H1 (cell line): ENCODE measurements around the gene TOP3A. TPM values are rescaled to one million over a fixed set of nuclear protein-coding genes. Genes with fewer than 3 reads are reported as not detected.

ENCODE experiments used
- CTCF ChIA-PET: fragments of 300-600 bp; sonication (Branson Sonifier 250); formaldehyde crosslinking; loops from one replicate; lab custom pipeline; 2021; ENCODE audit not compliant: partially characterized antibody; lab: Charles Lee
- POLR2A ChIA-PET: fragments of 300-600 bp; sonication (Branson Sonifier 250); formaldehyde crosslinking; loops from one replicate; lab custom pipeline; 2021; ENCODE audit warnings: inconsistent platforms; ENCODE audit not compliant: partially characterized antibody; lab: Charles Lee
- DNase-seq, 2 experiments: peaks; one replicate each; pipeline versions ENCODE4 v3.0.0 to v3.0.0-alpha.2; 2010 to 2022; ENCODE audit warnings: low spot score in 2 of 2, low read depth in 1 of 2, mixed read lengths in 1 of 2
- FAIRE-seq: peaks from 2 replicates; lab custom pipeline; 2011; peaks lifted over from hg19 to GRCh38; lab: Jason Lieb, UNC
- H2AFZ ChIP-seq: 2 replicates; pipeline ENCODE4 v1.8.1; 2012; ENCODE audit warnings: low read length, inconsistent platforms
- H2AK5ac ChIP-seq: 2 replicates; pipeline ENCODE4 v1.6.1; 2013; ENCODE audit warnings: low read depth, low read length
- H2BK120ac ChIP-seq: replicated peaks from 2 replicates; pipeline ENCODE3; 2013; ENCODE audit warnings: low read depth, low read length, inconsistent platforms
- H2BK12ac ChIP-seq: 2 replicates; pipeline ENCODE4 v1.6.1; 2013; ENCODE audit warnings: low read depth, low read length
- H2BK15ac ChIP-seq: 2 replicates; pipeline ENCODE4 v1.6.1; 2013; ENCODE audit warnings: low read length
- H2BK20ac ChIP-seq: 2 replicates; pipeline ENCODE4 v1.6.1; 2013; ENCODE audit warnings: low read length
- H2BK5ac ChIP-seq: 2 replicates; pipeline ENCODE4 v1.6.1; 2013; ENCODE audit warnings: low read depth, low read length
- H3K14ac ChIP-seq: 2 replicates; pipeline ENCODE4 v1.6.1; 2013; ENCODE audit warnings: inconsistent platforms; ENCODE audit not compliant: insufficient read length
- H3K18ac ChIP-seq: 2 replicates; pipeline ENCODE4 v1.6.1; 2013; ENCODE audit warnings: low read length; ENCODE audit errors: extremely low read depth
- H3K23ac ChIP-seq: 2 replicates; pipeline ENCODE4 v1.6.1; 2013; ENCODE audit warnings: inconsistent platforms; ENCODE audit not compliant: insufficient read length
- H3K23me2 ChIP-seq: 2 replicates; pipeline ENCODE4 v1.6.1; 2013; ENCODE audit warnings: low read depth, low read length
- H3K27ac ChIP-seq: 2 replicates; pipeline ENCODE4 v1.6.1; 2011; ENCODE audit warnings: low read depth, low read length, inconsistent platforms
- H3K27me3 ChIP-seq, 4 experiments: replicated peaks in 1 of 4; 1 replicate in 1 of 4; 2 replicates in 3 of 4; pipeline versions ENCODE4 v1.6.1 to v1.8.1; 2011 to 2013; ENCODE audit warnings: low read length in 3 of 4, mild to moderate bottlenecking in 3 of 4, inconsistent platforms in 2 of 4, mixed read lengths in 2 of 4, moderate library complexity in 1 of 4; ENCODE audit not compliant: control insufficient read depth in 3 of 4, insufficient read depth in 3 of 4; ENCODE audit errors: extremely low read depth in 1 of 4
- H3K36me3 ChIP-seq, 4 experiments: 2 replicates each; pipeline versions ENCODE4 v1.6.1 to v1.8.1; 2011 to 2013; ENCODE audit warnings: mild to moderate bottlenecking in 4 of 4, low read length in 3 of 4, moderate library complexity in 2 of 4, control low read depth in 1 of 4, inconsistent platforms in 1 of 4; ENCODE audit not compliant: insufficient read depth in 4 of 4, control insufficient read depth in 2 of 4
- H3K4ac ChIP-seq: replicated peaks from 2 replicates; pipeline ENCODE3; 2013; ENCODE audit warnings: low read length, low read depth, mixed read lengths, inconsistent platforms; ENCODE audit not compliant: insufficient read length
- H3K4me1 ChIP-seq, 4 experiments: replicated peaks in 1 of 4; 1 replicate in 1 of 4; 2 replicates in 3 of 4; pipeline versions ENCODE4 v1.6.1 to v1.8.1; 2011 to 2013; ENCODE audit warnings: low read length in 3 of 4, inconsistent platforms in 2 of 4, mixed read lengths in 1 of 4; ENCODE audit not compliant: insufficient read depth in 4 of 4, control insufficient read depth in 3 of 4
- H3K4me2 ChIP-seq, 2 experiments: 2 replicates each; pipeline versions ENCODE4 v1.6.1 to v1.8.1; 2011 to 2013; ENCODE audit warnings: low read depth in 2 of 2, low read length in 2 of 2, control low read depth in 1 of 2, inconsistent platforms in 1 of 2, mild to moderate bottlenecking in 1 of 2; ENCODE audit not compliant: insufficient read depth in 1 of 2
- H3K4me3 ChIP-seq, 4 experiments: fragments of 200-600, 300-600 bp in 1 of 4; sonication (generic), shearing (Covaris generic), sonication (Bioruptor Twin) in 1 of 4; 2 replicates each; pipeline versions ENCODE4 v1.5.1 to v1.8.1; 2011 to 2016; ENCODE audit warnings: low read length in 4 of 4, low read depth in 3 of 4, control low read depth in 2 of 4, inconsistent platforms in 2 of 4, mild to moderate bottlenecking in 2 of 4, mixed read lengths in 1 of 4, moderate library complexity in 1 of 4; ENCODE audit not compliant: insufficient read depth in 2 of 4; ENCODE audit errors: extremely low read depth in 1 of 4
- H3K56ac ChIP-seq: replicated peaks from 2 replicates; pipeline ENCODE3; 2013; ENCODE audit warnings: low read depth, mild to moderate bottlenecking, mixed read lengths, low read length, inconsistent platforms; ENCODE audit not compliant: insufficient read length
- H3K79me1 ChIP-seq: 2 replicates; pipeline ENCODE4 v1.6.1; 2013; ENCODE audit warnings: low read depth, low read length, control low read depth
- H3K79me2 ChIP-seq, 2 experiments: 2 replicates each; pipeline versions ENCODE4 v1.6.1 to v1.8.1; 2012 to 2013; ENCODE audit warnings: low read length in 2 of 2, mild to moderate bottlenecking in 2 of 2, inconsistent platforms in 1 of 2; ENCODE audit not compliant: insufficient read depth in 2 of 2, control insufficient read depth in 1 of 2
- H3K9ac ChIP-seq, 4 experiments: replicated peaks in 1 of 4; 1 replicate in 1 of 4; 2 replicates in 3 of 4; pipeline versions ENCODE4 v1.6.1 to v1.8.1; 2011 to 2013; ENCODE audit warnings: low read depth in 3 of 4, low read length in 3 of 4, control low read depth in 2 of 4, mild to moderate bottlenecking in 2 of 4, moderate library complexity in 2 of 4, inconsistent platforms in 1 of 4; ENCODE audit errors: extremely low read depth in 1 of 4
- H3K9me3 ChIP-seq, 2 experiments: 2 replicates each; pipeline versions ENCODE4 v1.6.1 to v1.8.1; 2012 to 2013; ENCODE audit warnings: mild to moderate bottlenecking in 2 of 2, moderate library complexity in 2 of 2, control low read depth in 1 of 2, inconsistent platforms in 1 of 2, low read depth in 1 of 2, low read length in 1 of 2, mixed read lengths in 1 of 2; ENCODE audit not compliant: insufficient read depth in 2 of 2
- H4K20me1 ChIP-seq, 2 experiments: replicated peaks in 1 of 2; 2 replicates each; pipeline versions ENCODE3 to v1.8.1; 2011 to 2013; ENCODE audit warnings: inconsistent platforms in 2 of 2, low read length in 2 of 2, mild to moderate bottlenecking in 1 of 2; ENCODE audit not compliant: insufficient read depth in 2 of 2, control insufficient read depth in 1 of 2
- H4K5ac ChIP-seq: 2 replicates; pipeline ENCODE4 v1.6.1; 2013; ENCODE audit warnings: low read length, low read depth, mixed read lengths, inconsistent platforms; ENCODE audit not compliant: insufficient read length
- H4K8ac ChIP-seq: 2 replicates; pipeline ENCODE4 v1.8.0; 2013; ENCODE audit warnings: mild to moderate bottlenecking, moderate library complexity, low read length, inconsistent platforms; ENCODE audit not compliant: insufficient read depth; ENCODE audit errors: extremely low read depth
- H4K91ac ChIP-seq: replicated peaks from 2 replicates; pipeline ENCODE3; 2013; ENCODE audit warnings: low read length, mixed read lengths, inconsistent platforms; ENCODE audit not compliant: insufficient read length
- ATF2 ChIP-seq: IDR thresholded peaks from 2 replicates; pipeline ENCODE4 v1.6.1; 2012; ENCODE audit warnings: low read length, inconsistent platforms
- EGR1 ChIP-seq: IDR thresholded peaks from 2 replicates; pipeline ENCODE4 v1.6.1; 2011; ENCODE audit warnings: low read depth, low read length, borderline replicate concordance
- WGBS, 2 experiments: shearing (Covaris generic) in 1 of 2; methylation state at CpG; one replicate each; pipeline versions ENCODE4 v1.1.6 to v1.1.7; 2013 to 2015; ENCODE audit warnings: low lambda C conversion rate in 2 of 2, mixed read lengths in 2 of 2, inconsistent platforms in 1 of 2, low coverage in 1 of 2, missing lambda C conversion rate in 1 of 2; ENCODE audit not compliant: insufficient replicate concordance in 2 of 2, insufficient coverage in 1 of 2, insufficient read length in 1 of 2; ENCODE audit errors: extremely low coverage in 1 of 2, missing lambda C conversion rate in 1 of 2; 5-methylcytosine and 5-hydroxymethylcytosine counted together
- polyA plus RNA-seq, 7 experiments: library from polyadenylated mRNA; depleted of rRNA in 3 of 7; stranded (reverse) in 5 of 7; unstranded in 2 of 7; fragments of >200 nt in 5 of 7; fragments of 200-250 nt in 2 of 7; gene quantifications; 1 replicate in 5 of 7; 2 replicates in 1 of 7; 4 replicates in 1 of 7; pipeline versions ENCODE4 v1.2.1 to v1.2.3, GENCODE V29; 2011 to 2013; ENCODE audit warnings: missing spikeins in 2 of 7, mixed read lengths in 2 of 7
- total RNA-seq: library from RNA; stranded (reverse); fragmentation: NEBNext Ultra II Directional; extraction: Animal tissue kit (Norgen Biotek cat#: 25700); gene quantifications from 2 replicates; pipeline ENCODE4 v1.2.1, GENCODE V29; 2021

The TOP3A gene
- total and polyA plus RNA-seq, 2 of the 8 experiments (the other 6 are each of a cell fraction or from before 2014, with no cell fraction given), result 23.4 to 54.3 TPM

DNA sequence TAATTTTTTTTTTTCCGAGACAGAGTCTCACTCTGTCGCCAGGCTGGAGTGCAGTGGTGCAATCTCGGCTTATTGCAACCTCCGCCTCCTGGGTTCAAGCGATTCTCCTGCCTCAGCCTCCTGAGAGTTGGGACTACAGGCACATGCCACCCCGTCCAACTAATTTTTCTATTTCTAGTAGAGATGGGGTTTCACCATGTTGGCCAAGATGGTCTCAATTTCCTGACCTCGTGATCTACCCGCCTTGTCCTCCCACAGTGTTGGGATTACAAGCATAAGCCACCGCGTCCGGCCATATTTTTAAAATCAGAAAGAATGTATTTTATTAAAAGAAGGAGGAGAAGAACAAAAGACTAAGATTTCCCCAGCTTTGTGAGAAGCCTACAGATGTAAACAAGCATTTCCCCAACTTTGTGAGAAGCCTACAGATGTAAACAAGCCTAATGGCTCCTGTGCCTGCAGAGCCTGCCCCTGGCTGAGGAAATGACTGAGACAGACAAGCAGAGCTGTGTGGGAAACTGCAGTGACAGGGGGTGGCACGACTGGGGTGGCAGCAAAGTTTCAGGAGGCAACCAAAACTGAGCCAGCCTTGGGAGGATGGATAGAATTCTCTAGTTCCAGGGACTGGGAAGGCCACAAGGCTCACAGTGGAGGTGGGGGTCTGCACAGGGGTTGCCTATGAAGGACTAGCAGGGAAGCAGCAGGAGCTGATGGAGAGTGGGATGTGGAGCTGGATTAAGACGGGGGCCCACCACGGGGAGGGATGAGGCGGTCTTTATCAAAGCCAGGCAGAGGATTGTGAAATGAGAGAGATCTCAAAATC lies 22.9 kb downstream of the TOP3A start:
- Histone ChIP-seq H3K56ac (no peak overlapping the region), H3K18ac (no peak overlapping the region), H3K9me3 (no peaks in the 10 kb centered on the region), H3K79me2 (no peaks in the 10 kb centered on the region), H4K20me1 (peaks cover 0 to 4% of the 10 kb centered on the region in 2 experiments), H2BK20ac (no peak overlapping the region), H4K91ac (no peak overlapping the region), H2BK5ac (no peak overlapping the region), H4K5ac (no peak overlapping the region), H2BK120ac (no peak overlapping the region), H3K23me2 (no peaks in the 10 kb centered on the region), H3K27ac (no peak overlapping the region), H3K79me1 (no peaks in the 10 kb centered on the region; the same call in 1 of the 2 replicates), H3K4me3 (no peak overlapping the region), H3K23ac (no peak overlapping the region), H2AFZ (no peak overlapping the region), H3K4ac (no peak overlapping the region), H3K27me3 (no peaks in the 10 kb centered on the region), H3K36me3 (peaks cover 37 to 69% (median 55%) of the 10 kb centered on the region in 4 experiments), H4K8ac (no peak overlapping the region), H2AK5ac (no peak overlapping the region), H3K9ac (no peak overlapping the region), H2BK15ac (no peak overlapping the region), H3K14ac (no peak overlapping the region), H3K4me2 (no peak overlapping the region), H3K4me1 (no peaks in the 10 kb centered on the region), H2BK12ac (no peak overlapping the region)
- FAIRE-seq, result no peak
- ChIA-PET POLR2A (interaction anchor here (0.7 to 2.0 kb wide), 4 partner anchors 10 to 89 kb away, joined by 3 to 6 read pairs (median 4); no protein-coding TSS in a partner anchor), CTCF (no interaction called here)
- WGBS, 2 experiments, result 94% methylated on average over 14 of the region's 15 CpGs; no CpG with 5 or more reads in 1 of the 2 experiments
- no peak for TF ChIP-seq ATF2
- no peak for TF ChIP-seq EGR1
- no peak for DNase-seq
